OCI-LY1 (cell line): ENCODE measurements around the gene SPECC1L.
A peak's percentile ranks its signal among the peaks of the same experiment; 100 is the strongest.

Experiments used
- H2AFZ ChIP-seq: fragments of 200-600 bp; sonication (generic), shearing (Covaris generic); 2 replicates; pipeline ENCODE4 v1.6.0; 2014; ENCODE audit warnings: antibody characterized with exemption, mild to moderate bottlenecking, low read length
- H3F3A ChIP-seq: fragments of 200-600 bp; sonication (generic), shearing (Covaris generic); 2 replicates; pipeline ENCODE4 v1.6.0; 2014; ENCODE audit warnings: mild to moderate bottlenecking, antibody characterized with exemption, low read length, moderate library complexity; ENCODE audit not compliant: insufficient read depth
- H3K27ac ChIP-seq: fragments of 200-600 bp; sonication (generic); 2 replicates; pipeline ENCODE4 v1.5.1; 2014; ENCODE audit warnings: low read length, mixed run types, mild to moderate bottlenecking, low read depth; ENCODE audit not compliant: poor library complexity, severe bottlenecking
- H3K27me3 ChIP-seq: fragments of 200-600 bp; sonication (generic); 2 replicates; pipeline ENCODE4 v1.6.0; 2014; ENCODE audit warnings: antibody characterized with exemption, mild to moderate bottlenecking, low read length, moderate library complexity; ENCODE audit not compliant: insufficient read depth
- H3K36me3 ChIP-seq: fragments of 200-600 bp; sonication (generic); 2 replicates; pipeline ENCODE4 v1.6.1; 2014; ENCODE audit warnings: mild to moderate bottlenecking, antibody characterized with exemption, low read length, moderate library complexity, mixed read lengths; ENCODE audit not compliant: insufficient read depth
- H3K4me1 ChIP-seq: fragments of 200-600 bp; sonication (generic); 2 replicates; pipeline ENCODE4 v1.5.1; 2014; ENCODE audit warnings: mild to moderate bottlenecking, low read length, moderate library complexity; ENCODE audit not compliant: insufficient read depth, severe bottlenecking
- H3K4me2 ChIP-seq: fragments of 200-600 bp; sonication (generic), shearing (Covaris generic); 2 replicates; pipeline ENCODE4 v1.6.1; 2014; ENCODE audit warnings: low read length
- H3K4me3 ChIP-seq: fragments of 200-600 bp; sonication (generic); 2 replicates; pipeline ENCODE4 v1.5.1; 2014; ENCODE audit warnings: low read length, low read depth, mild to moderate bottlenecking, mixed read lengths; ENCODE audit not compliant: poor library complexity, severe bottlenecking
- H3K79me2 ChIP-seq: fragments of 200-600 bp; shearing (Covaris generic); 2 replicates; pipeline ENCODE4 v1.6.1; 2016; ENCODE audit warnings: mixed run types, low read length, mixed read lengths; ENCODE audit not compliant: insufficient read depth
- H3K9ac ChIP-seq: fragments of 200-600 bp; sonication (generic), shearing (Covaris generic); 2 replicates; pipeline ENCODE4 v1.6.1; 2014; ENCODE audit warnings: mild to moderate bottlenecking, low read length, mixed read lengths
- H3K9me2 ChIP-seq: fragments of 200-600 bp; sonication (generic), shearing (Covaris generic); 2 replicates; pipeline ENCODE4 v1.6.1; 2014; ENCODE audit warnings: low read depth, mild to moderate bottlenecking, low read length, mixed read lengths
- H3K9me3 ChIP-seq: fragments of 200-600 bp; shearing (Covaris generic); 2 replicates; pipeline ENCODE4 v1.6.1; 2014; ENCODE audit warnings: low read length, mixed read lengths
- H4K20me1 ChIP-seq: fragments of 200-600 bp; sonication (generic), shearing (Covaris generic); 2 replicates; pipeline ENCODE4 v1.6.0; 2016; ENCODE audit warnings: mild to moderate bottlenecking, low read length; ENCODE audit not compliant: insufficient read depth
- EZH2 ChIP-seq: fragments of 200-600 bp; sonication (generic), shearing (Covaris generic); IDR thresholded peaks from 2 replicates; pipeline ENCODE4 v1.8.0; 2017; ENCODE audit warnings: borderline replicate concordance, mixed run types, mild to moderate bottlenecking, antibody characterized with exemption, low read length, moderate library complexity, mixed read lengths
- TF ChIP-seq, protein P1 (sequence below): fragments of 200-600 bp; sonication (generic), shearing (Covaris generic); IDR thresholded peaks from 2 replicates; pipeline ENCODE4 v1.5.1; 2017; ENCODE audit warnings: mild to moderate bottlenecking, antibody characterized with exemption, low read length, moderate library complexity, mixed read lengths

The SPECC1L gene

GRCh38 chr22:24406322-24407277, 136.0 kb downstream of the SPECC1L start:
- Histone ChIP-seq H3K27ac (no peak overlapping the region), H3K27me3 (no peaks in the 10 kb centered on the region), H3K4me3 (no peak overlapping the region), H3K4me2 (no peak overlapping the region), H3K79me2 (no peaks in the 10 kb centered on the region), H3K9me3 (no peaks in the 10 kb centered on the region), H3K9me2 (no peaks in the 10 kb centered on the region), H4K20me1 (no peaks in the 10 kb centered on the region), H3K9ac (no peak overlapping the region), H3K4me1 (peaks cover 13% of the 10 kb centered on the region), H2AFZ (no peak overlapping the region), H3F3A (no peaks in the 10 kb centered on the region), H3K36me3 (peaks cover 35% of the 10 kb centered on the region)
- no peak for TF ChIP-seq EZH2
- TF ChIP-seq, protein P1, sequence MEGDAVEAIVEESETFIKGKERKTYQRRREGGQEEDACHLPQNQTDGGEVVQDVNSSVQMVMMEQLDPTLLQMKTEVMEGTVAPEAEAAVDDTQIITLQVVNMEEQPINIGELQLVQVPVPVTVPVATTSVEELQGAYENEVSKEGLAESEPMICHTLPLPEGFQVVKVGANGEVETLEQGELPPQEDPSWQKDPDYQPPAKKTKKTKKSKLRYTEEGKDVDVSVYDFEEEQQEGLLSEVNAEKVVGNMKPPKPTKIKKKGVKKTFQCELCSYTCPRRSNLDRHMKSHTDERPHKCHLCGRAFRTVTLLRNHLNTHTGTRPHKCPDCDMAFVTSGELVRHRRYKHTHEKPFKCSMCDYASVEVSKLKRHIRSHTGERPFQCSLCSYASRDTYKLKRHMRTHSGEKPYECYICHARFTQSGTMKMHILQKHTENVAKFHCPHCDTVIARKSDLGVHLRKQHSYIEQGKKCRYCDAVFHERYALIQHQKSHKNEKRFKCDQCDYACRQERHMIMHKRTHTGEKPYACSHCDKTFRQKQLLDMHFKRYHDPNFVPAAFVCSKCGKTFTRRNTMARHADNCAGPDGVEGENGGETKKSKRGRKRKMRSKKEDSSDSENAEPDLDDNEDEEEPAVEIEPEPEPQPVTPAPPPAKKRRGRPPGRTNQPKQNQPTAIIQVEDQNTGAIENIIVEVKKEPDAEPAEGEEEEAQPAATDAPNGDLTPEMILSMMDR: no peak

DNA sequence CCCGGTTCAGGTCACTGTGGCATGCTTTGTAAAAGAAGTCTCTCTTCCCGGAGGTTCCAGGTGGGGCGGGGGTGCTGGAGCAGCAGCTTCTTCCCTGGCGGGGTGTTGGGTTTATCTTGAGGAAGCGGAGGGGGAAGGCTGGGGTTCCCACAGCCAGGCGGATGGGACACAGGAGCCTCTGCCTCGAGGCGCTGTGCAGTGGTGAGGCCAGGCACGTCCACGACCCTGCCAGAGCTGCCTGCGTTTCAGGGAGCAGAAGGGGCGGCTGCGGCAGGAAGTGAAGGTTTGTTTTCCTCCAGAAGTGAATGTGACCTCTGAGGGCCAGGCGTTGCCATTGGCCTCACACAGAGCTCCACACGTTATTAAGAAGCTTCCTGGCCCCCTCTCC, 136.6 kb downstream of the SPECC1L start:
- no peak overlapping the region for H2AFZ ChIP-seq
- no peaks in the 10 kb centered on the region for H4K20me1 ChIP-seq
- H3K27me3 ChIP-seq: no peaks in the 10 kb centered on the region
- H3F3A ChIP-seq: no peaks in the 10 kb centered on the region
- H3K9me2 ChIP-seq: no peaks in the 10 kb centered on the region
- H3K4me1 ChIP-seq: peaks cover 7% of the 10 kb centered on the region
- no peak overlapping the region for H3K4me3 ChIP-seq
- TF ChIP-seq EZH2: no peak
- TF ChIP-seq, protein P1: no peak
- peaks cover 36% of the 10 kb centered on the region for H3K36me3 ChIP-seq
- H3K9ac ChIP-seq: no peak overlapping the region
- H3K9me3 ChIP-seq: no peaks in the 10 kb centered on the region
- H3K27ac ChIP-seq: peak overlapping the region; percentile 2
- no peaks in the 10 kb centered on the region for H3K79me2 ChIP-seq
- H3K4me2 ChIP-seq: no peak overlapping the region

DNA sequence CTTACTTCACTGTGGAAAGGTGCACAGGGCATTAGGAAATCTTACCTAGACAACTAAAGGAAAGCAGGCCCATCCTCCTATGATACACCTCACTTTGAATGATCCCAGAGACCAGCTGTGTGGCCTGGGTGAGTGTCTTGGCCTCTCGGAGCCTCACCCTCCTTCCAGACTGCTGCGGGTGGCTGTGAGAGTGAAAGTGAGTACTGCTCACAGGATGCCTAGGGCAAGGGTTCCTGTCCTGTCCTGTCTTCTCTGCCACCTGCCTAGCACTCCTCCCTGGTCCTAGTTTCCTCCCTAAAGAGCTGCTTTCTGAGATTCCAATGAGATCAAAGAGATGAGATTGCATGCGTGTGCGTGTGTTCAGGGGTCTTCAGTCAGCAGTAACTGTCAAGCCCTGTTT, 137.3 kb downstream of the SPECC1L start:
- H3K36me3 ChIP-seq: peaks cover 38% of the 10 kb centered on the region
- H3K9ac ChIP-seq: no peak overlapping the region
- H3K27me3 ChIP-seq: no peaks in the 10 kb centered on the region
- H3F3A ChIP-seq: no peaks in the 10 kb centered on the region
- TF ChIP-seq, protein P1: no peak
- no peak for TF ChIP-seq EZH2
- H3K27ac ChIP-seq: no peak overlapping the region
- no peaks in the 10 kb centered on the region for H3K79me2 ChIP-seq
- no peaks in the 10 kb centered on the region for H3K9me3 ChIP-seq
- H4K20me1 ChIP-seq: no peaks in the 10 kb centered on the region
- no peak overlapping the region for H3K4me3 ChIP-seq
- peaks cover under 1% of the 10 kb centered on the region for H3K4me1 ChIP-seq
- no peak overlapping the region for H3K4me2 ChIP-seq
- no peak overlapping the region for H2AFZ ChIP-seq
- no peaks in the 10 kb centered on the region for H3K9me2 ChIP-seq
